Liver (tissue), 3 donors: ENCODE data around the gene MEDAG.

Experiments used
- EGR1 ChIP-seq, 2 donors: IDR thresholded peaks; 2 replicates each; pipeline ENCODE4 v1.6.1; 2016 to 2018; ENCODE audit warnings: antibody characterized with exemption in 2 of 2, low read depth in 2 of 2
- FOXA1 ChIP-seq: IDR thresholded peaks from 2 replicates; pipeline ENCODE4 v1.6.1; 2016; ENCODE audit warnings: antibody characterized with exemption
- GABPA ChIP-seq, 2 donors: IDR thresholded peaks in 1 of 2; conservative IDR thresholded peaks in 1 of 2; 2 replicates each; pipeline ENCODE4 v1.6.1; 2016; ENCODE audit warnings: antibody characterized with exemption in 2 of 2, mild to moderate bottlenecking in 1 of 2, moderate library complexity in 1 of 2
- HNF4A ChIP-seq, 2 donors: conservative IDR thresholded peaks; 2 replicates each; pipeline ENCODE4 v1.6.1; 2016; ENCODE audit warnings: antibody characterized with exemption in 2 of 2, mild to moderate bottlenecking in 2 of 2
- JUND ChIP-seq, 2 donors: IDR thresholded peaks; 2 replicates each; pipeline ENCODE4 v1.6.1; 2016; ENCODE audit warnings: antibody characterized with exemption in 2 of 2
- MAX ChIP-seq: IDR thresholded peaks from 2 replicates; pipeline ENCODE4 v1.6.1; 2016; ENCODE audit warnings: antibody characterized with exemption
- NR2F2 ChIP-seq: IDR thresholded peaks from 2 replicates; pipeline ENCODE4 v1.6.1; 2016; ENCODE audit warnings: antibody characterized with exemption
- REST ChIP-seq: IDR thresholded peaks from 2 replicates; pipeline ENCODE4 v1.6.1; 2016; ENCODE audit warnings: antibody characterized with exemption, mild to moderate bottlenecking
- SP1 ChIP-seq: IDR thresholded peaks from 2 replicates; pipeline ENCODE4 v1.6.1; 2018; ENCODE audit warnings: antibody characterized with exemption, mild to moderate bottlenecking
- TAF1 ChIP-seq: conservative IDR thresholded peaks from 2 replicates; pipeline ENCODE4 v1.6.1; 2016; ENCODE audit warnings: antibody characterized with exemption, mild to moderate bottlenecking
- YY1 ChIP-seq: IDR thresholded peaks from 2 replicates; pipeline ENCODE4 v1.6.1; 2016; ENCODE audit warnings: antibody characterized with exemption, mild to moderate bottlenecking
- ZBTB33 ChIP-seq: IDR thresholded peaks from 2 replicates; pipeline ENCODE4 v1.6.1; 2016; ENCODE audit warnings: antibody characterized with exemption
- TF ChIP-seq, protein P1 (sequence below): fragments of 150-350 bp; IDR thresholded peaks from 2 replicates; pipeline ENCODE4 v1.5.1; 2017; ENCODE audit warnings: improper control_type of control experiment, low read depth, low read length; ENCODE audit not compliant: missing input control
- TF ChIP-seq, protein P2 (sequence below): IDR thresholded peaks from 2 replicates; pipeline ENCODE4 v1.6.1; 2016; ENCODE audit warnings: antibody characterized with exemption
- donor health status: healthy.
- donor health status: healthy.

DNA sequence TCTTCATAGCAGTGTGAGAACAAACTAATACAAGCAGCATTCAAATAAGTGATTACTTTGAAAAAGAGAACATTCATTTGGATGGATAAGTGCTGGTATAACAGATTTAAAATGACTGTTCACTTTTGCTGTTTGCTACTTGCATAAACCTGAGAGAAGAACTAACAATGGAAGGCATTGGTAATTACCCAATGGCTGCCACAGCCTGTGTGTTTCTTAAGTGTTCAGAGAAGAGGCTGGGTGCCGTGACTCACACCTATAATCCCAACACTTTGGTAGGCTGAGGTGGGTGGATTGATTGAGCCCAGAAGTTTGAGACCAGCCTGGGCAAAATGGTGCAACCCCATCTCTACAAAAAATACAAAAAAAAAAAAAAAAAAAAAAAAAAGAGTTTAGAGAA is 21.5 kb downstream of the MEDAG start:
- TF ChIP-seq, protein P1, sequence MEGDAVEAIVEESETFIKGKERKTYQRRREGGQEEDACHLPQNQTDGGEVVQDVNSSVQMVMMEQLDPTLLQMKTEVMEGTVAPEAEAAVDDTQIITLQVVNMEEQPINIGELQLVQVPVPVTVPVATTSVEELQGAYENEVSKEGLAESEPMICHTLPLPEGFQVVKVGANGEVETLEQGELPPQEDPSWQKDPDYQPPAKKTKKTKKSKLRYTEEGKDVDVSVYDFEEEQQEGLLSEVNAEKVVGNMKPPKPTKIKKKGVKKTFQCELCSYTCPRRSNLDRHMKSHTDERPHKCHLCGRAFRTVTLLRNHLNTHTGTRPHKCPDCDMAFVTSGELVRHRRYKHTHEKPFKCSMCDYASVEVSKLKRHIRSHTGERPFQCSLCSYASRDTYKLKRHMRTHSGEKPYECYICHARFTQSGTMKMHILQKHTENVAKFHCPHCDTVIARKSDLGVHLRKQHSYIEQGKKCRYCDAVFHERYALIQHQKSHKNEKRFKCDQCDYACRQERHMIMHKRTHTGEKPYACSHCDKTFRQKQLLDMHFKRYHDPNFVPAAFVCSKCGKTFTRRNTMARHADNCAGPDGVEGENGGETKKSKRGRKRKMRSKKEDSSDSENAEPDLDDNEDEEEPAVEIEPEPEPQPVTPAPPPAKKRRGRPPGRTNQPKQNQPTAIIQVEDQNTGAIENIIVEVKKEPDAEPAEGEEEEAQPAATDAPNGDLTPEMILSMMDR = no peak
- no peak for TF ChIP-seq YY1
- no peak for TF ChIP-seq EGR1 (IDR thresholded peaks at IDR 0.05; ENCODE audit: low read depth in 2 of 2)
- TF ChIP-seq REST = no peak
- TF ChIP-seq ZBTB33 = no peak
- no peak for TF ChIP-seq TAF1
- TF ChIP-seq NR2F2 = no peak
- TF ChIP-seq FOXA1 = no peak
- no peak for TF ChIP-seq SP1
- no peak for TF ChIP-seq MAX
- TF ChIP-seq HNF4A (conservative IDR thresholded peaks at IDR 0.05) = no peak
- TF ChIP-seq, protein P2, sequence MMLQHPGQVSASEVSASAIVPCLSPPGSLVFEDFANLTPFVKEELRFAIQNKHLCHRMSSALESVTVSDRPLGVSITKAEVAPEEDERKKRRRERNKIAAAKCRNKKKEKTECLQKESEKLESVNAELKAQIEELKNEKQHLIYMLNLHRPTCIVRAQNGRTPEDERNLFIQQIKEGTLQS = no peak
- TF ChIP-seq JUND (IDR thresholded peaks at IDR 0.05) = no peak
- no peak for TF ChIP-seq GABPA (IDR thresholded peaks at IDR 0.05 in 1 of 2, conservative IDR thresholded peaks at IDR 0.05 in 1 of 2)
